GM18508 (cell line): Measurements from ENCODE around the gene TANGO2.

ENCODE experiments used
- ATAC-seq: cut with Tn5 transposase; IDR thresholded peaks from one replicate; pipeline ENCODE4 v1.9.1; 2021; ENCODE audit warnings: moderate number of reproducible peaks; ENCODE audit not compliant: insufficient read depth, unreplicated experiment

The TANGO2 gene

GRCh38 chr22:20039683-20040325 lies 18.9 kb downstream of the TANGO2 start:
- ATAC-seq, result no peak

- no peak for ATAC-seq
Observed at GRCh38 chr22:20040327-20041200, 19.7 kb downstream of the TANGO2 start.

GRCh38 chr22:20043057-20043996 lies 22.4 kb downstream of the TANGO2 start:
- no peak for ATAC-seq

GRCh38 chr22:20043997-20044342 lies 23.1 kb downstream of the TANGO2 start:
- ATAC-seq, result no peak

- no peak for ATAC-seq
Observed at GRCh38 chr22:20044495-20045151, 23.7 kb downstream of the TANGO2 start.

GRCh38 chr22:20046730-20047129 lies 25.8 kb downstream of the TANGO2 start:
- no peak for ATAC-seq

GRCh38 chr22:20051927-20052308 lies 31.0 kb downstream of the TANGO2 start:
- no peak for ATAC-seq

- no peak for ATAC-seq
Observed at GRCh38 chr22:20052309-20053259, 31.7 kb downstream of the TANGO2 start.

- ATAC-seq, result no peak
Observed at GRCh38 chr22:20053407-20054033, 32.6 kb downstream of the TANGO2 start.

GRCh38 chr22:20054034-20054427 lies 33.1 kb downstream of the TANGO2 start:
- ATAC-seq, result no peak

- no peak for ATAC-seq
Observed at GRCh38 chr22:20054485-20054884, 33.6 kb downstream of the TANGO2 start.

GRCh38 chr22:20055144-20055543 lies 34.2 kb downstream of the TANGO2 start:
- ATAC-seq, result no peak

GRCh38 chr22:20055654-20056053 lies 34.7 kb downstream of the TANGO2 start:
- ATAC-seq, result no peak

GRCh38 chr22:20056161-20056560 lies 35.3 kb downstream of the TANGO2 start:
- no peak for ATAC-seq

GRCh38 chr22:20056696-20057386 lies 35.9 kb downstream of the TANGO2 start:
- no peak for ATAC-seq

GRCh38 chr22:20057596-20058268 lies 36.8 kb downstream of the TANGO2 start:
- ATAC-seq, result no peak

GRCh38 chr22:20058989-20059770 lies 38.3 kb downstream of the TANGO2 start:
- ATAC-seq, result no peak
